ENCODE results near the gene KAZN.

The KAZN gene

GRCh38 chr1:14954930-14955329, 356.4 kb downstream of the KAZN start:
- Histone ChIP-seq H2AFZ (ENCODE audit: low read length) (no peak overlapping the region), H4K20me1 (ENCODE audit: insufficient read depth, low read length) (no peaks in the 10 kb centered on the region), H3K4me1 (ENCODE audit: low read length) (no peaks in the 10 kb centered on the region), H3K9me2 (replicated peaks; ENCODE audit: insufficient read depth, low read length) (no peaks in the 10 kb centered on the region), H3K9ac (ENCODE audit: low read length) (no peak overlapping the region), H3K4me2 (ENCODE audit: low read depth, low read length) (no peak overlapping the region), H3K36me3 (replicated peaks; ENCODE audit: insufficient read depth, low read length) (no peaks in the 10 kb centered on the region), H3F3A (ENCODE audit: insufficient read depth, low read length) (no peaks in the 10 kb centered on the region), H3K27ac (ENCODE audit: low read length) (no peak overlapping the region), H3K27me3 (replicated peaks; ENCODE audit: insufficient read depth, low read length) (no peaks in the 10 kb centered on the region), H3K79me2 (ENCODE audit: low read length) (no peaks in the 10 kb centered on the region), H3K4me3 (ENCODE audit: low read length) (no peak overlapping the region), H3K9me3 (replicated peaks; ENCODE audit: insufficient read depth, low read length) (no peaks in the 10 kb centered on the region)
- DNase-seq = no peak
- TF ChIP-seq EZH2phosphoT487 (IDR thresholded peaks at IDR 0.05; ENCODE audit: low read length) (no peak), EZH2 (optimal IDR thresholded peaks at IDR 0.05; ENCODE audit: low read depth, low read length) (no peak), CTCF (IDR thresholded peaks at IDR 0.05; ENCODE audit: low read length) (no peak)

GRCh38 chr1:14955402-14955801, 356.9 kb downstream of the KAZN start:
- TF ChIP-seq CTCF (IDR thresholded peaks at IDR 0.05; ENCODE audit: low read length) (no peak), EZH2 (optimal IDR thresholded peaks at IDR 0.05; ENCODE audit: low read depth, low read length) (no peak), EZH2phosphoT487 (IDR thresholded peaks at IDR 0.05; ENCODE audit: low read length) (no peak)
- Histone ChIP-seq H3K4me2 (ENCODE audit: low read depth, low read length) (no peak overlapping the region), H3K4me1 (ENCODE audit: low read length) (no peaks in the 10 kb centered on the region), H3K4me3 (ENCODE audit: low read length) (no peak overlapping the region), H3K36me3 (replicated peaks; ENCODE audit: insufficient read depth, low read length) (no peaks in the 10 kb centered on the region), H3K9ac (ENCODE audit: low read length) (no peak overlapping the region), H3K27ac (ENCODE audit: low read length) (no peak overlapping the region), H3K27me3 (replicated peaks; ENCODE audit: insufficient read depth, low read length) (no peaks in the 10 kb centered on the region), H2AFZ (ENCODE audit: low read length) (no peak overlapping the region), H3F3A (ENCODE audit: insufficient read depth, low read length) (no peaks in the 10 kb centered on the region), H3K79me2 (ENCODE audit: low read length) (no peaks in the 10 kb centered on the region), H3K9me2 (replicated peaks; ENCODE audit: insufficient read depth, low read length) (no peaks in the 10 kb centered on the region), H4K20me1 (ENCODE audit: insufficient read depth, low read length) (no peaks in the 10 kb centered on the region), H3K9me3 (replicated peaks; ENCODE audit: insufficient read depth, low read length) (no peaks in the 10 kb centered on the region)
- DNase-seq = no peak

GRCh38 chr1:14955976-14956375, 357.5 kb downstream of the KAZN start:
- Histone ChIP-seq H3K9me2 (replicated peaks; ENCODE audit: insufficient read depth, low read length) (no peaks in the 10 kb centered on the region), H3K9me3 (replicated peaks; ENCODE audit: insufficient read depth, low read length) (no peaks in the 10 kb centered on the region), H3K4me1 (ENCODE audit: low read length) (no peaks in the 10 kb centered on the region), H2AFZ (ENCODE audit: low read length) (no peak overlapping the region), H3K27me3 (replicated peaks; ENCODE audit: insufficient read depth, low read length) (no peaks in the 10 kb centered on the region), H3K9ac (ENCODE audit: low read length) (no peak overlapping the region), H3K27ac (ENCODE audit: low read length) (no peak overlapping the region), H3F3A (ENCODE audit: insufficient read depth, low read length) (no peaks in the 10 kb centered on the region), H3K36me3 (replicated peaks; ENCODE audit: insufficient read depth, low read length) (no peaks in the 10 kb centered on the region), H3K4me3 (ENCODE audit: low read length) (no peak overlapping the region), H3K79me2 (ENCODE audit: low read length) (no peaks in the 10 kb centered on the region), H3K4me2 (ENCODE audit: low read depth, low read length) (no peak overlapping the region), H4K20me1 (ENCODE audit: insufficient read depth, low read length) (no peaks in the 10 kb centered on the region)
- TF ChIP-seq CTCF (IDR thresholded peaks at IDR 0.05; ENCODE audit: low read length) (no peak), EZH2phosphoT487 (IDR thresholded peaks at IDR 0.05; ENCODE audit: low read length) (no peak), EZH2 (optimal IDR thresholded peaks at IDR 0.05; ENCODE audit: low read depth, low read length) (no peak)
- DNase-seq = no peak

Measured in MM.1S (cell line).